ENCODE results near the gene IGFL2. TPM values are rescaled to one million over a fixed set of nuclear protein-coding genes. Genes with fewer than 3 reads are reported as not detected.
"Not testable (repeated sequence)": the region's sequence is repeated elsewhere in the genome, so short reads cannot be mapped to it uniquely, and the experiment has no call there.

Gene IGFL2
- total RNA-seq, 1 donor from 2014 or later = not detected

DNA sequence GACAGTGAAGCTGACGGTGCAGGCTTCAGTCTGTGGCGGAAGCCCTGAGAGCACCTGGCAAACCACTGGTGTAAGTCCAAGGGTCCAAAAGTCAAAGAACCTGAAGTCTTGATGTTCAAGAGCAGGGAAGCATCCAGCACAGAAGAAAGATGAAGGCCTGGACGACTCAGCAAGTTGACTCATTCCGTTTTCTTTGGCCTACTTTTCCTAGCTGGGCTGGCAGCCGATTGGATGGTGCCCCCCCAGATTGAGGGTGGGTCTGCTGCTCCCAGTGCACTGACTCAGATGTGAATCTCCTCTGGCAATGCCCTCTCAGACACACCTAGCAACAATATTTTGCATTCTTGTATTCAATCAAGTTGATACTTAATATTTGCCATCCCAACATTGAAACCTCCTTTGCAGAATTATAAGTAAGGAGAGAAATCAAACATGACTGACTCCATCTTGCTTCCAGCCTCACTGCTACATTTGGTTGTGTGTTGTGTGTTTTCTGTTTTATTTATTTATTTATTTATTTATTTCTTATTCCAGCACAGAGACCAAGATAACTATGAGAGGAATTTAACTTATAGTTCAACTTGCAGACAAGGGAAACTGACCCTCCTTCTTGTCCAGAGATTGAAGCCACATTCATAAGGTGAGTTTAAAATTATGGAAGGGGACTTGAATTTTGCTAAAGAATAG, 32.8 kb downstream of the IGFL2 start:
- no peak overlapping the region for H3K4me3 Mint-ChIP-seq
- H3K79me2 ChIP-seq (ENCODE audit: low read depth) = no peaks in the 10 kb centered on the region
- no peak overlapping the region for H3K4me2 ChIP-seq
- no peak overlapping the region for H3K9ac ChIP-seq
- TF ChIP-seq, protein P1, sequence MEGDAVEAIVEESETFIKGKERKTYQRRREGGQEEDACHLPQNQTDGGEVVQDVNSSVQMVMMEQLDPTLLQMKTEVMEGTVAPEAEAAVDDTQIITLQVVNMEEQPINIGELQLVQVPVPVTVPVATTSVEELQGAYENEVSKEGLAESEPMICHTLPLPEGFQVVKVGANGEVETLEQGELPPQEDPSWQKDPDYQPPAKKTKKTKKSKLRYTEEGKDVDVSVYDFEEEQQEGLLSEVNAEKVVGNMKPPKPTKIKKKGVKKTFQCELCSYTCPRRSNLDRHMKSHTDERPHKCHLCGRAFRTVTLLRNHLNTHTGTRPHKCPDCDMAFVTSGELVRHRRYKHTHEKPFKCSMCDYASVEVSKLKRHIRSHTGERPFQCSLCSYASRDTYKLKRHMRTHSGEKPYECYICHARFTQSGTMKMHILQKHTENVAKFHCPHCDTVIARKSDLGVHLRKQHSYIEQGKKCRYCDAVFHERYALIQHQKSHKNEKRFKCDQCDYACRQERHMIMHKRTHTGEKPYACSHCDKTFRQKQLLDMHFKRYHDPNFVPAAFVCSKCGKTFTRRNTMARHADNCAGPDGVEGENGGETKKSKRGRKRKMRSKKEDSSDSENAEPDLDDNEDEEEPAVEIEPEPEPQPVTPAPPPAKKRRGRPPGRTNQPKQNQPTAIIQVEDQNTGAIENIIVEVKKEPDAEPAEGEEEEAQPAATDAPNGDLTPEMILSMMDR (IDR thresholded peaks at IDR 0.05) = no peak
- TF ChIP-seq EZH2 (IDR thresholded peaks at IDR 0.05) (no peak), EZH2phosphoT487 (IDR thresholded peaks at IDR 0.05) (no peak)
- no peak for DNase-seq (ENCODE audit: low spot score)
- H3K36me3 ChIP-seq = no peaks in the 10 kb centered on the region
- H3K9me3 ChIP-seq (ENCODE audit: low read depth) = no peaks in the 10 kb centered on the region
- no peaks in the 10 kb centered on the region for H3K36me3 Mint-ChIP-seq
- peaks cover 9% of the 10 kb centered on the region for H3K27me3 Mint-ChIP-seq (ENCODE audit: insufficient read depth, low read depth)
- H2AFZ ChIP-seq (replicated peaks) = no peak overlapping the region
- no peaks in the 10 kb centered on the region for H3F3A ChIP-seq (ENCODE audit: low read depth)
- no peak overlapping the region for H3K4me3 ChIP-seq
- H3K27me3 ChIP-seq = no peaks in the 10 kb centered on the region
- H3K27ac ChIP-seq = no peak overlapping the region
- no peak overlapping the region for H3K27ac Mint-ChIP-seq
- peaks cover 3% of the 10 kb centered on the region for H3K4me1 Mint-ChIP-seq
- H3K4me1 ChIP-seq = no peaks in the 10 kb centered on the region
- H4K20me1 ChIP-seq (ENCODE audit: low read depth) = no peaks in the 10 kb centered on the region
- H3K9me3 Mint-ChIP-seq = no peaks in the 10 kb centered on the region

DNA sequence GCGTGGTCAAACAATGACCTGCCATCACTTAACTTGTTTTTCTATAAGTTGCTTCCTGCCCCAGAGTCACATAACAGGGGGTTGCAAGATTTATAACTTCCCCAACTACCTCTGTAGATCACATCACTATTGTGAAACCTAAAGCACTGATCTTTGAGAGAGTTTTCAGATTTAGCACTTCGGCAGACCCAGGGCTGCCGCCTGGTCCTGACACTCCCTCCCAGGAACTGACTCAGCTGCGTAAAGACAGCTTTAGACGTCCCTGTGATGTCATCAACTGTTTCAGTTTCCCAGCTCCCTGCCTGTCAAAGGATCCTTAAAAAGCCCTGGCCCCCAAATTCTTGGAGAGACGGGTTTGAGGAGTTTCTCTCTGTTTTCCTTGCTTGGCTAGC, 33.3 kb downstream of the IGFL2 start:
- no peak overlapping the region for H3K9ac ChIP-seq
- Mint-ChIP-seq H3K4me1 (peaks cover 3% of the 10 kb centered on the region), H3K36me3 (no peaks in the 10 kb centered on the region), H3K9me3 (no peaks in the 10 kb centered on the region), H3K4me3 (no peak overlapping the region), H3K27me3 (ENCODE audit: insufficient read depth, low read depth) (peaks cover 9% of the 10 kb centered on the region), H3K27ac (no peak overlapping the region)
- DNase-seq (ENCODE audit: low spot score) = no peak
- H3K36me3 ChIP-seq = no peaks in the 10 kb centered on the region
- TF ChIP-seq EZH2 (IDR thresholded peaks at IDR 0.05) = no peak
- TF ChIP-seq, protein P1 (IDR thresholded peaks at IDR 0.05) = no peak
- TF ChIP-seq EZH2phosphoT487 (IDR thresholded peaks at IDR 0.05) = no peak
- no peak overlapping the region for H3K4me2 ChIP-seq
- no peaks in the 10 kb centered on the region for H3K4me1 ChIP-seq
- no peaks in the 10 kb centered on the region for H3K9me3 ChIP-seq (ENCODE audit: low read depth)
- no peaks in the 10 kb centered on the region for H4K20me1 ChIP-seq (ENCODE audit: low read depth)
- no peak overlapping the region for H3K4me3 ChIP-seq
- H2AFZ ChIP-seq (replicated peaks) = peak overlapping the region; percentile 22
- H3K79me2 ChIP-seq (ENCODE audit: low read depth) = no peaks in the 10 kb centered on the region
- H3K27ac ChIP-seq = no peak overlapping the region
- no peaks in the 10 kb centered on the region for H3K27me3 ChIP-seq
- no peaks in the 10 kb centered on the region for H3F3A ChIP-seq (ENCODE audit: low read depth)

DNA sequence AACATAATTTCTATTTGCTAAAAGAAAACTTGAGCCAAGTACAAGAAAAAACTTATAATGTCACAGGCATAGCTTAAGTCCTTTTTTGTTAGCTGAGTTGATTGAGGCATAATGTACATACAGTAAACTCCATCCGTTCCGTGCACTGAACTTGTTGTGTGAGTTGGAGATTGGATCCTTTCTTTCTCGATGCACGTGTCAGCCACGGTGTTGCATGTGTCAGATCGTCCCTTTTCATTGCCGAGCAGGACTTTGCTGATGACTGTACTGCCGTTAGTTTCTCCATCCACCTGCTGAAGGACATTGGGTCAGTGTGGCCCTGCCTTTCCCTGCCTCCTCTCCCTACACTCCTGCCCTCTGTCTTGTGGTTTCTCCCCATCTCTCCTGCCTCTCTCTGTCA, 34.4 kb downstream of the IGFL2 start:
- Histone ChIP-seq H3F3A (ENCODE audit: low read depth) (no peaks in the 10 kb centered on the region), H3K27ac (no peak overlapping the region), H3K4me1 (no peaks in the 10 kb centered on the region), H3K9me3 (ENCODE audit: low read depth) (no peaks in the 10 kb centered on the region), H3K4me2 (no peak overlapping the region), H3K79me2 (ENCODE audit: low read depth) (no peaks in the 10 kb centered on the region), H3K36me3 (no peaks in the 10 kb centered on the region), H3K4me3 (no peak overlapping the region), H3K9ac (no peak overlapping the region), H3K27me3 (no peaks in the 10 kb centered on the region), H4K20me1 (ENCODE audit: low read depth) (no peaks in the 10 kb centered on the region), H2AFZ (replicated peaks) (no peak overlapping the region)
- Mint-ChIP-seq H3K4me3 (no peak overlapping the region), H3K4me1 (peaks cover 3% of the 10 kb centered on the region), H3K27ac (no peak overlapping the region), H3K36me3 (no peaks in the 10 kb centered on the region), H3K9me3 (no peaks in the 10 kb centered on the region), H3K27me3 (ENCODE audit: insufficient read depth, low read depth) (peaks cover 13% of the 10 kb centered on the region)
- no peak for DNase-seq (ENCODE audit: low spot score)
- no peak for TF ChIP-seq EZH2phosphoT487 (IDR thresholded peaks at IDR 0.05)
- TF ChIP-seq, protein P1 (IDR thresholded peaks at IDR 0.05) = no peak
- no peak for TF ChIP-seq EZH2 (IDR thresholded peaks at IDR 0.05)

DNA sequence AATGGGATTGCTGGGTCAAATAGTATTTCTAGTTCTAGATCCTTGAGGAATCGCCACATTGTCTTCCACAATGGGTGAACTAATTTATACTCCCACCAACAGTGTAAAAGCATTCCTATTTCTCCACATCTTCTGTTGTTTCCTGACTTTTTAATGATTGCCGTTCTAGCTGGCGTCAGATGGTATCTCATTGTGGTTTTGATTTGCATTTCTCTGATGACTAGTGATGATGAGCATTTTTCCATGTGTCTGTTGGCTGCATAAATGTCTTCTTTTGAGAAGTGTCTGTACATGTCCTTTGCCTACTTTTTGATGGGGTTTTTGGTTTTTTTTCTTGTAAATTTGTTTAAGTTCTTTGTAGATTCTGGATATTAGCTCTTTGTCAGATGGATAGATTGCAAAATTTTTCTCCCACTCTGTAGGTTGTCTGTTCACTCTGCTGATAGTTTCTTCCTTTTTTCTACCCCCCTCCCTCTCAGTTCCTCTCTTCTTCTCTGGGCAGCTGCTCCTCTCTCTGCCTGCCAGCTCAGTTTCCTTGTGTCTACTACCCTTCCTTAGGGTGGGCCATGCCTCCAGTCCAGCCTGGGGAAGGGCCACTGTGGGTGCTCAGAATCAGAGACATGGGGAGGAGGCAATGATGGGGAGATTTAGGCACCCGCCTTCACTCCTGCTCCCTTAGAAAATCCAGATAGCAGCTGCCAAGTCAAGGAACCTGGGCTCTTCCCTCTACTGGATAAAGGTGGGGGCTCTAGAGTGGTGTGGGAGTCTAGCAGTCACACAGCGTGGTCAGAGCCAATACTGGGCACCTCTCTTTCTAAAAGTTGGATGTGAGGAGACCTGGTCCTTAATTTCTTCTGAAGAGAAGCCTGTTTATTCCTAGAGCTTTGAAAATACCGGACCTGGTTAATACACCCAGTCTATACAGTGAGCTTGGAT, 37.0 kb downstream of the IGFL2 start:
- not testable (repeated sequence) for H3K4me1 Mint-ChIP-seq; DNase-seq (ENCODE audit: low spot score); H3K9me3 Mint-ChIP-seq; H3K4me1 ChIP-seq; H3K79me2 ChIP-seq (ENCODE audit: low read depth); H3K9ac ChIP-seq; H3K27me3 ChIP-seq; H3F3A ChIP-seq (ENCODE audit: low read depth); H3K4me3 ChIP-seq; H3K27me3 Mint-ChIP-seq (ENCODE audit: insufficient read depth, low read depth); H3K4me2 ChIP-seq; H3K9me3 ChIP-seq (ENCODE audit: low read depth); H3K27ac Mint-ChIP-seq; H3K36me3 ChIP-seq; H3K4me3 Mint-ChIP-seq; H2AFZ ChIP-seq (replicated peaks); H4K20me1 ChIP-seq (ENCODE audit: low read depth); H3K27ac ChIP-seq; H3K36me3 Mint-ChIP-seq
